ENCODE data around the gene USP24.

Gene USP24

GRCh38 chr1:55050283-55050682 lies 164.9 kb downstream of the USP24 start:
- no peak for DNase-seq

GRCh38 chr1:55049914-55050278 lies 165.3 kb downstream of the USP24 start:
- no peak for DNase-seq

- no peak for DNase-seq
Observed at GRCh38 chr1:55049271-55049913, 165.8 kb downstream of the USP24 start.

- no peak for DNase-seq
Observed at GRCh38 chr1:55048453-55049270, 166.5 kb downstream of the USP24 start.

GRCh38 chr1:55047611-55048010 lies 167.6 kb downstream of the USP24 start:
- no peak for DNase-seq

GRCh38 chr1:55046871-55047270 lies 168.3 kb downstream of the USP24 start:
- no peak for DNase-seq

GRCh38 chr1:55045430-55045829 lies 169.7 kb downstream of the USP24 start:
- no peak for DNase-seq

GRCh38 chr1:55044617-55045397 lies 170.4 kb downstream of the USP24 start:
- DNase-seq: no peak

- no peak for DNase-seq
Observed at GRCh38 chr1:55043726-55044125, 171.4 kb downstream of the USP24 start.

GRCh38 chr1:55043011-55043410 lies 172.2 kb downstream of the USP24 start:
- DNase-seq: no peak

GRCh38 chr1:55041613-55042012 lies 173.6 kb downstream of the USP24 start:
- no peak for DNase-seq

GRCh38 chr1:55040933-55041494 lies 174.2 kb downstream of the USP24 start:
- no peak for DNase-seq

GRCh38 chr1:55040083-55040932 lies 174.9 kb downstream of the USP24 start:
- no peak for DNase-seq

GRCh38 chr1:55039342-55040082 lies 175.7 kb downstream of the USP24 start, which contains the start of gene PCSK9:
TSS of gene PCSK9 (plus strand) at chr1:55039548. CDS start at chr1:55039838, 290 bp downstream.
- DNase-seq: no peak

GRCh38 chr1:55038974-55039341 lies 176.2 kb downstream of the USP24 start:
- DNase-seq: no peak

- no peak for DNase-seq
Observed at GRCh38 chr1:55038552-55038838, 176.7 kb downstream of the USP24 start.

GRCh38 chr1:55037733-55038551 lies 177.2 kb downstream of the USP24 start:
- no peak for DNase-seq

- DNase-seq: no peak
Observed at GRCh38 chr1:55035904-55036303, 179.3 kb downstream of the USP24 start.

- DNase-seq: no peak
Observed at GRCh38 chr1:55034476-55035133, 180.6 kb downstream of the USP24 start.

- DNase-seq: no peak
Observed at GRCh38 chr1:55033265-55033614, 181.9 kb downstream of the USP24 start.

All from stimulated activated CD4-positive, alpha-beta T cell treated with anti-CD3 and anti-CD28 coated beads, Interleukin-12 subunit alpha, Interleukin-12 subunit beta, amount 100 ng/mL, for 4 hours (primary cell).